ENCODE results near the gene ATP2A2.
A peak's percentile ranks its signal among the peaks of the same experiment; 100 is the strongest.

The ATP2A2 gene

GRCh38 chr12:110343114-110343513 is 62.1 kb downstream of the ATP2A2 start:
- Histone ChIP-seq H2AFZ (ENCODE audit: insufficient read depth, low read length, poor library complexity) (no peak overlapping the region), H3K79me2 (ENCODE audit: control insufficient read depth, insufficient read depth, low read length, poor library complexity) (no peaks in the 10 kb centered on the region), H3K14ac (ENCODE audit: low read length) (no peak overlapping the region), H3K4me2 (ENCODE audit: low read length) (no peak overlapping the region), H3K4me1 (ENCODE audit: control insufficient read depth in 1 of 2, insufficient read depth in 2 of 2, low read length in 2 of 2) (peaks cover 0 to 3% of the 10 kb centered on the region in 2 experiments), H3K27me3 (ENCODE audit: insufficient read depth, low read length) (no peaks in the 10 kb centered on the region), H4K91ac (ENCODE audit: low read depth, low read length) (no peak overlapping the region), H3K4ac (ENCODE audit: low read depth, low read length) (no peak overlapping the region), H4K12ac (ENCODE audit: low read depth, low read length) (no peak overlapping the region), H3K23ac (ENCODE audit: low read length) (no peak overlapping the region), H2BK120ac (ENCODE audit: insufficient read depth, low read length, poor library complexity) (no peak overlapping the region), H3K79me1 (ENCODE audit: low read length) (no peaks in the 10 kb centered on the region), H3K18ac (ENCODE audit: low read length) (no peak overlapping the region), H3K27ac (ENCODE audit: low read depth, low read length) (no peak overlapping the region), H4K8ac (ENCODE audit: low read depth, low read length) (no peak overlapping the region), H3K4me3 (ENCODE audit: low read depth, low read length) (no peak overlapping the region), H3K9me3 (ENCODE audit: insufficient read depth, low read depth, low read length) (no peaks in the 10 kb centered on the region), H3K36me3 (ENCODE audit: control insufficient read depth in 1 of 2, insufficient read depth in 2 of 2, low read length in 2 of 2) (peaks cover 56 to 77% of the 10 kb centered on the region in 2 experiments), H2BK12ac (ENCODE audit: low read length) (no peak overlapping the region), H2BK5ac (ENCODE audit: low read depth, low read length, poor library complexity) (no peak overlapping the region), H3K9ac (ENCODE audit: low read length) (no peak overlapping the region), H2AK5ac (ENCODE audit: low read length) (no peak overlapping the region)
- no CpG with 5 or more reads among the region's 5 CpGs for WGBS (ENCODE audit: extremely low coverage, insufficient coverage, insufficient read length)
- DNase-seq = no peak

- Histone ChIP-seq H3K23ac (ENCODE audit: low read length) (no peak overlapping the region), H3K9ac (ENCODE audit: low read length) (no peak overlapping the region), H3K4me2 (ENCODE audit: low read length) (no peak overlapping the region), H2AK5ac (ENCODE audit: low read length) (no peak overlapping the region), H4K91ac (ENCODE audit: low read depth, low read length) (no peak overlapping the region), H3K9me3 (ENCODE audit: insufficient read depth, low read depth, low read length) (no peaks in the 10 kb centered on the region), H2AFZ (ENCODE audit: insufficient read depth, low read length, poor library complexity) (no peak overlapping the region), H3K27ac (ENCODE audit: low read depth, low read length) (no peak overlapping the region), H3K14ac (ENCODE audit: low read length) (no peak overlapping the region), H2BK12ac (ENCODE audit: low read length) (no peak overlapping the region), H3K79me1 (ENCODE audit: low read length) (no peaks in the 10 kb centered on the region), H4K12ac (ENCODE audit: low read depth, low read length) (no peak overlapping the region), H3K4me3 (ENCODE audit: low read depth, low read length) (no peak overlapping the region), H3K36me3 (ENCODE audit: control insufficient read depth in 1 of 2, insufficient read depth in 2 of 2, low read length in 2 of 2) (peaks cover 58 to 77% of the 10 kb centered on the region in 2 experiments), H3K4ac (ENCODE audit: low read depth, low read length) (no peak overlapping the region), H2BK120ac (ENCODE audit: insufficient read depth, low read length, poor library complexity) (no peak overlapping the region), H2BK5ac (ENCODE audit: low read depth, low read length, poor library complexity) (no peak overlapping the region), H3K18ac (ENCODE audit: low read length) (no peak overlapping the region), H3K79me2 (ENCODE audit: control insufficient read depth, insufficient read depth, low read length, poor library complexity) (no peaks in the 10 kb centered on the region), H4K8ac (ENCODE audit: low read depth, low read length) (no peak overlapping the region), H3K27me3 (ENCODE audit: insufficient read depth, low read length) (no peaks in the 10 kb centered on the region), H3K4me1 (ENCODE audit: control insufficient read depth in 1 of 2, insufficient read depth in 2 of 2, low read length in 2 of 2) (peaks cover 0 to 3% of the 10 kb centered on the region in 2 experiments)
- no CpG with 5 or more reads among the region's 9 CpGs for WGBS (ENCODE audit: extremely low coverage, insufficient coverage, insufficient read length)
- no peak for DNase-seq
Measured at GRCh38 chr12:110343736-110344555, 62.9 kb downstream of the ATP2A2 start.

- no peak for DNase-seq
- no peak overlapping the region for H3K14ac ChIP-seq (ENCODE audit: low read length)
- no peak overlapping the region for H2AFZ ChIP-seq (ENCODE audit: insufficient read depth, low read length, poor library complexity)
- H2BK5ac ChIP-seq (ENCODE audit: low read depth, low read length, poor library complexity) = no peak overlapping the region
- no peak overlapping the region for H2AK5ac ChIP-seq (ENCODE audit: low read length)
- no peak overlapping the region for H2BK120ac ChIP-seq (ENCODE audit: insufficient read depth, low read length, poor library complexity)
- H2BK12ac ChIP-seq (ENCODE audit: low read length) = no peak overlapping the region
- H3K4me1 ChIP-seq (ENCODE audit: control insufficient read depth in 1 of 2, insufficient read depth in 2 of 2, low read length in 2 of 2) = peaks cover 0 to 3% of the 10 kb centered on the region in 2 experiments
- H3K9me3 ChIP-seq (ENCODE audit: insufficient read depth, low read depth, low read length) = no peaks in the 10 kb centered on the region
- no CpG with 5 or more reads among the region's 11 CpGs for WGBS (ENCODE audit: extremely low coverage, insufficient coverage, insufficient read length)
- no peak overlapping the region for H4K12ac ChIP-seq (ENCODE audit: low read depth, low read length)
- no peak overlapping the region for H3K4me3 ChIP-seq (ENCODE audit: low read depth, low read length)
- no peak overlapping the region for H4K91ac ChIP-seq (ENCODE audit: low read depth, low read length)
- H3K27ac ChIP-seq (ENCODE audit: low read depth, low read length) = no peak overlapping the region
- H4K8ac ChIP-seq (ENCODE audit: low read depth, low read length) = no peak overlapping the region
- no peak overlapping the region for H3K4me2 ChIP-seq (ENCODE audit: low read length)
- H3K27me3 ChIP-seq (ENCODE audit: insufficient read depth, low read length) = no peaks in the 10 kb centered on the region
- peaks cover 63 to 79% of the 10 kb centered on the region in 2 experiments for H3K36me3 ChIP-seq (ENCODE audit: control insufficient read depth in 1 of 2, insufficient read depth in 2 of 2, low read length in 2 of 2)
- H3K9ac ChIP-seq (ENCODE audit: low read length) = no peak overlapping the region
- no peak overlapping the region for H3K4ac ChIP-seq (ENCODE audit: low read depth, low read length)
- no peaks in the 10 kb centered on the region for H3K79me1 ChIP-seq (ENCODE audit: low read length)
- H3K23ac ChIP-seq (ENCODE audit: low read length) = no peak overlapping the region
- no peak overlapping the region for H3K18ac ChIP-seq (ENCODE audit: low read length)
- H3K79me2 ChIP-seq (ENCODE audit: control insufficient read depth, insufficient read depth, low read length, poor library complexity) = no peaks in the 10 kb centered on the region
Measured at GRCh38 chr12:110344657-110345056, 63.6 kb downstream of the ATP2A2 start.

GRCh38 chr12:110345176-110345661 is 64.2 kb downstream of the ATP2A2 start:
- Histone ChIP-seq H2BK120ac (ENCODE audit: insufficient read depth, low read length, poor library complexity) (no peak overlapping the region), H3K4me1 (ENCODE audit: control insufficient read depth in 1 of 2, insufficient read depth in 2 of 2, low read length in 2 of 2) (peaks cover 0 to 3% of the 10 kb centered on the region in 2 experiments), H4K91ac (ENCODE audit: low read depth, low read length) (no peak overlapping the region), H3K79me1 (ENCODE audit: low read length) (no peaks in the 10 kb centered on the region), H2BK5ac (ENCODE audit: low read depth, low read length, poor library complexity) (no peak overlapping the region), H4K8ac (ENCODE audit: low read depth, low read length) (no peak overlapping the region), H3K9me3 (ENCODE audit: insufficient read depth, low read depth, low read length) (no peaks in the 10 kb centered on the region), H3K36me3 (ENCODE audit: control insufficient read depth in 1 of 2, insufficient read depth in 2 of 2, low read length in 2 of 2) (peaks cover 64 to 82% of the 10 kb centered on the region in 2 experiments), H2AK5ac (ENCODE audit: low read length) (no peak overlapping the region), H3K27ac (ENCODE audit: low read depth, low read length) (no peak overlapping the region), H3K9ac (ENCODE audit: low read length) (no peak overlapping the region), H3K4ac (ENCODE audit: low read depth, low read length) (no peak overlapping the region), H4K12ac (ENCODE audit: low read depth, low read length) (no peak overlapping the region), H3K18ac (ENCODE audit: low read length) (no peak overlapping the region), H3K79me2 (ENCODE audit: control insufficient read depth, insufficient read depth, low read length, poor library complexity) (no peaks in the 10 kb centered on the region), H3K4me2 (ENCODE audit: low read length) (no peak overlapping the region), H3K14ac (ENCODE audit: low read length) (no peak overlapping the region), H3K27me3 (ENCODE audit: insufficient read depth, low read length) (no peaks in the 10 kb centered on the region), H3K4me3 (ENCODE audit: low read depth, low read length) (no peak overlapping the region), H2BK12ac (ENCODE audit: low read length) (no peak overlapping the region), H2AFZ (ENCODE audit: insufficient read depth, low read length, poor library complexity) (no peak overlapping the region), H3K23ac (ENCODE audit: low read length) (no peak overlapping the region)
- peak; percentile 57 to 80 for DNase-seq
- WGBS (ENCODE audit: extremely low coverage, insufficient coverage, insufficient read length) = no CpG with 5 or more reads among the region's 11 CpGs

All from trophoblast cell (in vitro differentiated cells and primary cell).